Measurements from ENCODE around the gene PRSS50.

PRSS50 gene

DNA sequence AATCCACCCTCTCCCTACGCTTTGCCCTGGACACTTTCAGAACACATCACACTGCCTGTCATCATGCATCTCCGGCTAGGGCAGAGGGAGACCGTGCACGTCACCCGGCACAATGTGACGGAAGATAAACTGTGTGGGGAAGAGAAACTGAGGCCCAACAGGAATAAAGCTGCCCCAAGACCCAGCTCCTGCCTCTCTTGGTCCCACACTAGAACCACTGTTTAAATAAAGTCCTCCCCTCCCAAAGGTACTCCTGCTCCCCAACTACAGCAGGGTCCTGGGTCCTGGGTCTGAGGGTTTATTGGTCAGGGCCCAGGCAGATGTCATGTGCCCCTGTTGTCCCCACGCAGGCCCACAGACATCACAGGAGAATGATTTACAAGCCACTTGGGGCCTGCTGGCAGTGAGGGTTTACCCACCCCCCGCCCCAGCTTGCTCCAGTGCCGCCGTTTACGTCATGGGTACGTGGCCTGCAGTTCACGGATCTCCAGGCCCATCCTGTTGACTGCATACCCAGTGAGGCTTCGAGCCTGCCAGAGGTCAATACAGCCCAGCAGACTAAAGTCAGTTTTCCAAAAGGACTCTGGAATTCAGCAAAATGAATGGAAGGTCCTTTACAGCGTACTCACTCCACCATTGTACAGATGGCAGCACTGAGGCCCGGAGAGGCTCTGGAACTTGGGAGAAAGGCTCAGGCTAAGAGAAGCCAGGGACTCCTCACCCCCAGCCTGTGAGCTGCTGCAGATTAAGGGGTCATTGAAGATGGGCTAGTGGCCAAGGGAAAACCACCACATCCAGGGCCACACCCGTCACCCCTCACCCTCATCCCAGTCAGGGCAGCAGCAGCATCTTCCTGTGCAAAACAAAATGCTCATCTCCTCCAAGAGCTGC, 47.4 kb downstream of the PRSS50 start:
- DNase-seq (ENCODE audit: low read depth): no peak

- no peak for DNase-seq (ENCODE audit: low read depth)
Measured at GRCh38 chr3:46669191-46669999, 48.3 kb downstream of the PRSS50 start.

DNA sequence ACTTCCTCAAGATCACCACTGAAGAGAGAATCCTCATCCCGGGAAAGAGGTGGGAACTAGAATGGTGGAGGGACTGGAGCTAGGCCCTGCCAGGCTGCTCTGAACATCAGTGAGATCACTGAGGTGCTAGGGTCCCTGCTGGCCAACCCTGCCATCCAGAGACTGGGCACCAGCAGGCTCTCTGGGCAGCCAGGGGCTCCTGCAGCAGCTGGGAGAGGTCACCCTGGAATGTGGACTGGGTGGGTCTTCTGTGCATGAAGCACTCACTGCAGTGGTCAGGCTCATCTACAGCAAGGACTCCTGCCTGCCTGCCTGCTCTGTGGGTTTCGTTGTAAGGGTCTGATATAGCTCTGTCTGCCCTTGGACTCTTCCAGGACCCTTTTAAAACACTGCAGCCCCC, 49.1 kb downstream of the PRSS50 start:
- DNase-seq (ENCODE audit: low read depth): no peak

DNA sequence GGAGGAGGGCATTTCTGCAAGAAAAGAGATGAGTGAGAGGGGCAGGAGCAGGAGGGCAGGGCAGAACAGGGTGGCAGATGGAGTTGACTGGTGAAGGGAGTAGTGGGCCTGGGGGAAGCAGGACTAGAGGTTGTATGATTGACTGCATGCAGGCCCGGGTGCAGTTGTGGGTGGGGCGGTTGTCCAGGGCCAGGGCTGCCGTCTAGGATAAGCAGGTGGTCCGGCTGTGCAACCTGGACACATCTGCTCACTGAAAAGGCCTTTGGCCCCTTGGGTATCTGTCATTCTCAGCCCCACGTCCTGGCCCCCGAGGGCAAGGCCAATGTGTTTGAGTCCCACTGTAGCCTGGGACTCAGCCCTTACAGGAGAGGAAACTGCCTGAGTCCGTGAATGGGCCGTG, 49.6 kb downstream of the PRSS50 start:
- DNase-seq (ENCODE audit: low read depth): no peak

DNA sequence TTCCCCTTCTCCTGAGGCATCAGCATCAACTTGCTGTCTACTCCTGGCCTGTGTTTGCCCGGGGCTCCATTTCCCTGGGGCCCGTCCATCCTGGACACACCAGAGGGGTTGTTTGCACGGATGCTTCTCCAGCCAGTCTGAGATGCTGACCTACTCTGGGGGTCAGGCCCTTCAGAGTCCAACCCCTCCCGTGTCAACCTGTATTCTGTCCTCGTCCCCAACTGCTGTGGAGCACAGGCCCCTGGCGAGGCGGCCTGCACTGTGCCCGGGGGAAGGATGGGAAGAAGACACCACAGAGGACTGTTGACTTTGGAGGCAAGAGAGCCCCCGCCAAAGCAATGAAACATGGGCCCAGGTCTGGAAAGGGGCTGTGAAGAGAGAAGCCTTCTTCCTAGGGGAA, 50.0 kb downstream of the PRSS50 start:
- DNase-seq (ENCODE audit: low read depth): no peak

DNA sequence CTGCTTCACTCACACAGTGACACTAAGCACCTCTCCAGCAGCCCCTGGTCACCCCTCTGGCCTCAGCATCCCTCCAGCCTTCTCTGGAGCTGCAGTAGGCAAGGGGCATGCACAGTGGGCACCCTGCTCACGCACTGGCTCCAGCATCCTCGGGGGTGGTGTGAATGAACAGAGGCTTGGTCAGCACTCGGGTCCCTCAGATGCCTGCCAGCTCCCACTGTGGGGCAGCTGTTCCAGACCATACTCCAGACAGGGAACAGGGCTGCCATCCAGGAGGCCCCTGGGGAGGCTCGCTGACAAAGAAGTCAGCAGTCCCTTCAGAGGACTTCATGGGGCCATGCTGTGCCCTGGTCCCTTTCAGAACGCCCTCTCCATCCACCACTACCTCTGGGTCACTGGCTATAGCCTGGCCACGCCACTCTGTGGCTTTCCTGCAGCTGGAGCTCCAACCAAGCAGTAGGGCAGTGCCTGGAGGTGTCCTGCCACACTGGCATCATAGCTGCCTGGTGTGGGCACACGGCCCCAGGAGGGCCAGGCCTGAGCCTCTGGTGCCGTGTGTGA, 50.5 kb downstream of the PRSS50 start:
- no peak for DNase-seq (ENCODE audit: low read depth)

DNA sequence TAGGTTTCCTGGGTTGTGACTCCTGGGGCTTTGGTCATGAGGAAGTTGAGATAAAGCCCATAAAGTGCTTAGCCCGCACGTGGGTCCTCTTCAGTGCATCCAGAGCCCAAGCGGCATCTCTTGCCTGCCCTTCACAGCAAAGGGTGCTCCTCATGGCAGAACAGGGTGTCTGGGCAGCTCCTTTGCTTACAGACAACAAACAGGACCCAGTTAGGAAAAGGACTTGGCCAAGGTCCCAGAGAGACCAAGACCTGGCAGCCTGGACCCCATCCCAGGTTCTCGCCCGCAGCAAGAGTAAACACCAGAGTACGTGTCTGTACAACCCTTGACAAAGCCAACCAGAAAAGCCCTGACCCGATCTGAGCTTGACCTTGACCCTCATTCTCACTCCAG, 51.2 kb downstream of the PRSS50 start:
- no peak for DNase-seq (ENCODE audit: low read depth)

DNA sequence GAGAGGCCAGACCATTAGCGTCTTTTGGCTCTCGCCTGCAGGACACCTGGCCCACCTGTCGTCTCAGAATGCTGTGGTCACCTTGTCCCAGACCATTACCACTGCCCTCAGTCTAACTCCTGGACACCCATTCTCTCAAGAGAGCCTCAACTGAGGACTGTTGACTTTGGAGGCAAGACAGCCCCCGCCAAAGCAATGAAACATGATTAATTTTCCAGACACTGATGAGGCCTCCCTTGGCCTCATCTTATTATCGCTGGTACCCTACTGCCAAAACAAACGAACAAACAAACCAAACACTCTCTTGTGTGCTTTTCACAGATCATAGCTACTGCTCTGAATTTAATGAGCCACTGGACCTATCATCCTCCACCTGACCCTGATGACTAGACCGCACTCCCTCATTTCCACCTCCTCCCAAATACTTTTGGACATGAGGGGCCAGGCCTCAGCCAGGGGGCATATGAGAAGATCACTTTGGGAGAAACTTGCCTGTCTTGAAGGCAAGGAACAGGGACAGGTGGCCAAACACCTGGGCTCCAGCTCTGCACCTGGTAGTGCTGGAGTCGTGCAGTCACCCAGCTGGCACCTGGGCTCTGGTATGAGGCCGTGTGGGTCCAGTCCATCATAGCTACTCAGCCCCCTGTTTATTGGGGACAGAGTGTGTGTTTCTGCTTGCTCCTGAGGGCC, 51.8 kb downstream of the PRSS50 start:
- DNase-seq (ENCODE audit: low read depth): no peak

- DNase-seq (ENCODE audit: low read depth): no peak
Measured at GRCh38 chr3:46664971-46665762, 52.5 kb downstream of the PRSS50 start.

- DNase-seq (ENCODE audit: low read depth): no peak
Measured at GRCh38 chr3:46664188-46664970, 53.3 kb downstream of the PRSS50 start.

GRCh38 chr3:46663591-46664135, 54.0 kb downstream of the PRSS50 start:
- DNase-seq (ENCODE audit: low read depth): no peak

GRCh38 chr3:46662771-46663551, 54.7 kb downstream of the PRSS50 start:
- no peak for DNase-seq (ENCODE audit: low read depth)

Data from T follicular helper cell (primary cell).